HG03457 (cell line): ENCODE data around the gene MNT.

Experiments used
- ATAC-seq: cut with Tn5 transposase; IDR thresholded peaks from one replicate; pipeline ENCODE4 v1.9.1; 2021; ENCODE audit warnings: moderate number of reproducible peaks; ENCODE audit not compliant: unreplicated experiment

Gene MNT

GRCh38 chr17:2416010-2416734, 15.3 kb upstream of the MNT start:
- no peak for ATAC-seq

GRCh38 chr17:2415081-2415480, 14.2 kb upstream of the MNT start:
- ATAC-seq = no peak

- no peak for ATAC-seq
Observed at GRCh38 chr17:2414446-2415064, 13.7 kb upstream of the MNT start.

- ATAC-seq = no peak
Observed at GRCh38 chr17:2412561-2413021, 11.7 kb upstream of the MNT start.

- ATAC-seq = no peak
Observed at GRCh38 chr17:2410951-2411350, 10.1 kb upstream of the MNT start.

GRCh38 chr17:2406903-2407790, 6.3 kb upstream of the MNT start:
- no peak for ATAC-seq

- no peak for ATAC-seq
Observed at GRCh38 chr17:2406271-2406902, 5.5 kb upstream of the MNT start.

- ATAC-seq = no peak
Observed at GRCh38 chr17:2405247-2405926, 4.5 kb upstream of the MNT start.

GRCh38 chr17:2403044-2403443, 2.2 kb upstream of the MNT start:
- no peak for ATAC-seq

- no peak for ATAC-seq
Observed at GRCh38 chr17:2402544-2402943, 1.7 kb upstream of the MNT start.

- ATAC-seq = peak; percentile 39
Observed at GRCh38 chr17:2401426-2402221, 764 bp upstream of the MNT start.

GRCh38 chr17:2400474-2400866, 390 bp downstream of the MNT start:
- no peak for ATAC-seq

- ATAC-seq = peak; percentile 31
Observed at GRCh38 chr17:2399572-2400473, 1.0 kb downstream of the MNT start.

- no peak for ATAC-seq
Observed at GRCh38 chr17:2398655-2399571, 1.9 kb downstream of the MNT start.

- no peak for ATAC-seq
Observed at GRCh38 chr17:2398182-2398581, 2.7 kb downstream of the MNT start.

- ATAC-seq = no peak
Observed at GRCh38 chr17:2397247-2398171, 3.4 kb downstream of the MNT start.
